A549 (cell line): Measurements from ENCODE around the gene B3GNT5.

ENCODE experiments used
- CTCF ChIP-seq: fragments of >200 bp; sonication (Bioruptor Twin); formaldehyde crosslinking; IDR thresholded peaks from 3 replicates; pipeline ENCODE4 v1.5.1; 2016
- EP300 ChIP-seq, 2 experiments: fragments of >200 bp; sonication (Bioruptor Twin); formaldehyde crosslinking; IDR thresholded peaks; 2 replicates in 1 of 2; 3 replicates in 1 of 2; pipeline ENCODE4 v1.6.1; 2016 to 2017
- HEYL ChIP-seq: fragments of 250-450 bp; sonication (Bioruptor Pico); IDR thresholded peaks from 2 replicates; pipeline ENCODE4 v1.8.0; 2021; ENCODE audit warnings: mild to moderate bottlenecking, moderate library complexity
- POLR2A ChIP-seq: IDR thresholded peaks from 2 replicates; pipeline ENCODE4 v1.6.1; 2012; ENCODE audit warnings: mild to moderate bottlenecking, low read length
- REST ChIP-seq: fragments of 200-600 bp; sonication (generic); IDR thresholded peaks from 2 replicates; pipeline ENCODE4 v1.6.1; 2016; ENCODE audit warnings: antibody characterized with exemption, mild to moderate bottlenecking, moderate library complexity
- SREBF2 ChIP-seq: fragments of 450-650 bp; IDR thresholded peaks from 2 replicates; pipeline ENCODE4 v1.6.1; 2014; ENCODE audit warnings: mild to moderate bottlenecking, moderate library complexity

- no peak for TF ChIP-seq CTCF
- no peak for TF ChIP-seq POLR2A
- TF ChIP-seq SREBF2: no peak
- TF ChIP-seq REST: no peak
- no peak for TF ChIP-seq EP300 (IDR thresholded peaks at IDR 0.05)
- no peak for TF ChIP-seq HEYL
Measured at GRCh38 chr3:183213415-183214276, 39.4 kb upstream of the B3GNT5 start.
